HEK293 (cell line): ENCODE results near the gene ZNF536.

Source experiments
- ATF2 ChIP-seq: fragments of 450-650 bp; formaldehyde crosslinking; IDR thresholded peaks from 2 replicates; pipeline ENCODE4 v1.5.1; 2016; ENCODE audit warnings: missing biosample characterization, missing genetic modification characterization, low read depth
- BCL11A ChIP-seq: fragments of 450-650 bp; formaldehyde crosslinking; IDR thresholded peaks from 2 replicates; pipeline ENCODE4 v1.5.1; 2016; ENCODE audit warnings: low read depth, missing biosample characterization, missing genetic modification characterization
- GLI2 ChIP-seq: fragments of 450-650 bp; formaldehyde crosslinking; IDR thresholded peaks from 2 replicates; pipeline ENCODE4; 2017; ENCODE audit warnings: missing biosample characterization, missing genetic modification characterization, low read depth, borderline replicate concordance
- MEIS1 ChIP-seq: sonication (generic); formaldehyde crosslinking; IDR thresholded peaks from 2 replicates; pipeline ENCODE4 v1.8.1; 2022; ENCODE audit warnings: missing genetic modification reagents, mild to moderate bottlenecking, borderline replicate concordance
- SETDB1 ChIP-seq: IDR thresholded peaks from one replicate; pipeline ENCODE4 v1.6.1; 2017; ENCODE audit warnings: mild to moderate bottlenecking, low read length, moderate library complexity, mixed read lengths; ENCODE audit not compliant: insufficient read length
- SP2 ChIP-seq: fragments of 450-650 bp; formaldehyde crosslinking; IDR thresholded peaks from 2 replicates; pipeline ENCODE4 v1.5.1; 2016; ENCODE audit warnings: missing biosample characterization, missing genetic modification characterization
- ZNF157 ChIP-seq: fragments of 450-650 bp; formaldehyde crosslinking; IDR thresholded peaks from 2 replicates; pipeline ENCODE4 v1.5.1; 2016; ENCODE audit warnings: missing biosample characterization, missing genetic modification characterization
- ZNF223 ChIP-seq: fragments of 450-650 bp; formaldehyde crosslinking; IDR thresholded peaks from 2 replicates; pipeline ENCODE4 v1.5.1; 2016; ENCODE audit warnings: missing biosample characterization, missing genetic modification characterization
- ZNF248 ChIP-seq: fragments of 450-650 bp; formaldehyde crosslinking; IDR thresholded peaks from 2 replicates; pipeline ENCODE4 v1.5.1; 2017; ENCODE audit warnings: missing biosample characterization, missing genetic modification characterization
- ZNF394 ChIP-seq: fragments of 450-650 bp; formaldehyde crosslinking; IDR thresholded peaks from 2 replicates; pipeline ENCODE4 v1.5.1; 2016; ENCODE audit warnings: missing biosample characterization, missing genetic modification characterization, mild to moderate bottlenecking, moderate library complexity, borderline replicate concordance
- ZNF398 ChIP-seq: fragments of 450-650 bp; formaldehyde crosslinking; IDR thresholded peaks from 2 replicates; pipeline ENCODE4 v1.5.1; 2017; ENCODE audit warnings: missing biosample characterization, missing genetic modification characterization
- ZNF510 ChIP-seq: fragments of 450-650 bp; formaldehyde crosslinking; IDR thresholded peaks from 2 replicates; pipeline ENCODE4 v1.5.1; 2018; ENCODE audit warnings: mild to moderate bottlenecking, missing genetic modification characterization, missing biosample characterization; ENCODE audit not compliant: insufficient replicate concordance
- ZNF560 ChIP-seq: fragments of 450-650 bp; formaldehyde crosslinking; IDR thresholded peaks from 2 replicates; pipeline ENCODE4 v1.5.1; 2017; ENCODE audit warnings: missing biosample characterization, missing genetic modification characterization, borderline replicate concordance
- ZNF596 ChIP-seq: fragments of 450-650 bp; IDR thresholded peaks from 2 replicates; pipeline ENCODE4 v1.5.0; 2018; ENCODE audit warnings: missing biosample characterization, mild to moderate bottlenecking, missing genetic modification characterization, moderate library complexity
- ZNF645 ChIP-seq: fragments of 450-650 bp; formaldehyde crosslinking; IDR thresholded peaks from 2 replicates; pipeline ENCODE4; 2016; ENCODE audit warnings: missing biosample characterization, missing genetic modification characterization
- ZNF660 ChIP-seq: fragments of 450-650 bp; IDR thresholded peaks from 2 replicates; pipeline ENCODE4 v1.5.1; 2018; ENCODE audit warnings: missing biosample characterization, mild to moderate bottlenecking, missing genetic modification characterization
- ZNF747 ChIP-seq: fragments of 450-650 bp; formaldehyde crosslinking; IDR thresholded peaks from 2 replicates; pipeline ENCODE4 v1.5.1; 2016; ENCODE audit warnings: missing biosample characterization, missing genetic modification characterization
- ZNF768 ChIP-seq: fragments of 450-650 bp; formaldehyde crosslinking; IDR thresholded peaks from 2 replicates; pipeline ENCODE4 v1.5.1; 2018; ENCODE audit warnings: missing biosample characterization, mild to moderate bottlenecking, missing genetic modification characterization
- TF ChIP-seq, protein P1 (sequence below): fragments of 450-650 bp; formaldehyde crosslinking; IDR thresholded peaks from 2 replicates; pipeline ENCODE4 v1.5.1; 2016; ENCODE audit warnings: missing biosample characterization, missing genetic modification characterization, borderline replicate concordance
- TF ChIP-seq, protein P2 (sequence below): fragments of 450-650 bp; formaldehyde crosslinking; IDR thresholded peaks from 2 replicates; pipeline ENCODE4 v1.5.1; 2016; ENCODE audit warnings: missing biosample characterization, missing genetic modification characterization
- TF ChIP-seq, protein P3 (sequence below): fragments of 450-650 bp; formaldehyde crosslinking; IDR thresholded peaks from 2 replicates; pipeline ENCODE4 v1.5.1; 2016; ENCODE audit warnings: missing biosample characterization, missing genetic modification characterization
- TF ChIP-seq, protein P4 (sequence below): fragments of 450-650 bp; formaldehyde crosslinking; IDR thresholded peaks from 2 replicates; pipeline ENCODE4 v1.5.1; 2016; ENCODE audit warnings: missing biosample characterization, missing genetic modification characterization

ZNF536 gene

DNA sequence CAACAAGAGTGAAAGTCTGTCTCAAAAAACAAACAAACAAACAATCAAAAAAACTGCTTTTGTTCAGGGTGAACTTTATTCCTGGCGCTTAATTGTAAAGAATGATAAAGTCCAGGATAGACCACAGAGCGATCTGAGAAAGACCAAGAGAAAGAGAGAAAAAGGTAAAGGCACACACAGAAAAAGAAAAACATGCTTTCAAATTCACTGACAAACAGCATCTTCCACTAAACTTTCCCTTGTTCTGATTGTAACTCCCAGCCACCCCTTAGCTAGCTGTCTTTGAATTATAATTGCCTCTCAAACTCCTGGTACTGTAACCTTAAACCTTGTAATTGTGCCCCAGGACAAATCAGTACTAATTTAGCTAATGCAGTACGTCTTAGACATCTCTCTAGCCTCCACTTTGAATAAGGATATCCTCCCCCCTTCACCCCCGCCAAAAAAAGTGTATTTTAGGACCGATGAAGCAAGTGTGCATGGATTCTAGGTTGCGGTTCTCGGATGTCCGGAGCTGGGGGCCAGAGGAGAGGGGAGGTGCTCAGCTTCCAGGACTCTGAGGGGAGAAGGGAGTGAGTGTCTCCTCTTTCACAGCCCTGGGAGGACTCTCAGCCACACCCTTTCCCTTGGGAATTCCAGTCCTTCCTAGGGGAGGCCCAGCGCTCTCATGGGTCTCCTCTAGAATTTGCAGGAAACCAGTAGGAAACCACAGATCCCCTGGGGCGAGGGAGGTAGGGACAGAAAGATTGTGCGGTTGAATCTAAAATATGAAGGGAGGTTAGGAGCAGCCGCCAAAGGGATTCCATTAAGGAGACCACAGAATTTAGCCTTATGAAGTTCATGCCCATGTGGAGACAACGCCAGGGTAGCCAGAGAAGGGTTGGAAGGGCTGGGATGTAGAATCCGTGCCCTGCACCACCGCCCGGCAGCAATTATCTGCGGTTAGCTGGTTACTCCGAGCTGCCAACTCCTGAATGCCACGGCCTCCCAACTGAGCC, 19.7 kb downstream of the ZNF536 start (continued):
- TF ChIP-seq, protein P1, sequence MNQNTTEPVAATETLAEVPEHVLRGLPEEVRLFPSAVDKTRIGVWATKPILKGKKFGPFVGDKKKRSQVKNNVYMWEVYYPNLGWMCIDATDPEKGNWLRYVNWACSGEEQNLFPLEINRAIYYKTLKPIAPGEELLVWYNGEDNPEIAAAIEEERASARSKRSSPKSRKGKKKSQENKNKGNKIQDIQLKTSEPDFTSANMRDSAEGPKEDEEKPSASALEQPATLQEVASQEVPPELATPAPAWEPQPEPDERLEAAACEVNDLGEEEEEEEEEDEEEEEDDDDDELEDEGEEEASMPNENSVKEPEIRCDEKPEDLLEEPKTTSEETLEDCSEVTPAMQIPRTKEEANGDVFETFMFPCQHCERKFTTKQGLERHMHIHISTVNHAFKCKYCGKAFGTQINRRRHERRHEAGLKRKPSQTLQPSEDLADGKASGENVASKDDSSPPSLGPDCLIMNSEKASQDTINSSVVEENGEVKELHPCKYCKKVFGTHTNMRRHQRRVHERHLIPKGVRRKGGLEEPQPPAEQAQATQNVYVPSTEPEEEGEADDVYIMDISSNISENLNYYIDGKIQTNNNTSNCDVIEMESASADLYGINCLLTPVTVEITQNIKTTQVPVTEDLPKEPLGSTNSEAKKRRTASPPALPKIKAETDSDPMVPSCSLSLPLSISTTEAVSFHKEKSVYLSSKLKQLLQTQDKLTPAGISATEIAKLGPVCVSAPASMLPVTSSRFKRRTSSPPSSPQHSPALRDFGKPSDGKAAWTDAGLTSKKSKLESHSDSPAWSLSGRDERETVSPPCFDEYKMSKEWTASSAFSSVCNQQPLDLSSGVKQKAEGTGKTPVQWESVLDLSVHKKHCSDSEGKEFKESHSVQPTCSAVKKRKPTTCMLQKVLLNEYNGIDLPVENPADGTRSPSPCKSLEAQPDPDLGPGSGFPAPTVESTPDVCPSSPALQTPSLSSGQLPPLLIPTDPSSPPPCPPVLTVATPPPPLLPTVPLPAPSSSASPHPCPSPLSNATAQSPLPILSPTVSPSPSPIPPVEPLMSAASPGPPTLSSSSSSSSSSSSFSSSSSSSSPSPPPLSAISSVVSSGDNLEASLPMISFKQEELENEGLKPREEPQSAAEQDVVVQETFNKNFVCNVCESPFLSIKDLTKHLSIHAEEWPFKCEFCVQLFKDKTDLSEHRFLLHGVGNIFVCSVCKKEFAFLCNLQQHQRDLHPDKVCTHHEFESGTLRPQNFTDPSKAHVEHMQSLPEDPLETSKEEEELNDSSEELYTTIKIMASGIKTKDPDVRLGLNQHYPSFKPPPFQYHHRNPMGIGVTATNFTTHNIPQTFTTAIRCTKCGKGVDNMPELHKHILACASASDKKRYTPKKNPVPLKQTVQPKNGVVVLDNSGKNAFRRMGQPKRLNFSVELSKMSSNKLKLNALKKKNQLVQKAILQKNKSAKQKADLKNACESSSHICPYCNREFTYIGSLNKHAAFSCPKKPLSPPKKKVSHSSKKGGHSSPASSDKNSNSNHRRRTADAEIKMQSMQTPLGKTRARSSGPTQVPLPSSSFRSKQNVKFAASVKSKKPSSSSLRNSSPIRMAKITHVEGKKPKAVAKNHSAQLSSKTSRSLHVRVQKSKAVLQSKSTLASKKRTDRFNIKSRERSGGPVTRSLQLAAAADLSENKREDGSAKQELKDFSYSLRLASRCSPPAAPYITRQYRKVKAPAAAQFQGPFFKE (tag by site-specific recombination): no peak
- TF ChIP-seq ZNF223 (tag by site-specific recombination): 0 out of 2 replicates have a peak, but pooled peaks have one; percentile 34
- no peak for TF ChIP-seq ZNF157
- TF ChIP-seq, protein P2, sequence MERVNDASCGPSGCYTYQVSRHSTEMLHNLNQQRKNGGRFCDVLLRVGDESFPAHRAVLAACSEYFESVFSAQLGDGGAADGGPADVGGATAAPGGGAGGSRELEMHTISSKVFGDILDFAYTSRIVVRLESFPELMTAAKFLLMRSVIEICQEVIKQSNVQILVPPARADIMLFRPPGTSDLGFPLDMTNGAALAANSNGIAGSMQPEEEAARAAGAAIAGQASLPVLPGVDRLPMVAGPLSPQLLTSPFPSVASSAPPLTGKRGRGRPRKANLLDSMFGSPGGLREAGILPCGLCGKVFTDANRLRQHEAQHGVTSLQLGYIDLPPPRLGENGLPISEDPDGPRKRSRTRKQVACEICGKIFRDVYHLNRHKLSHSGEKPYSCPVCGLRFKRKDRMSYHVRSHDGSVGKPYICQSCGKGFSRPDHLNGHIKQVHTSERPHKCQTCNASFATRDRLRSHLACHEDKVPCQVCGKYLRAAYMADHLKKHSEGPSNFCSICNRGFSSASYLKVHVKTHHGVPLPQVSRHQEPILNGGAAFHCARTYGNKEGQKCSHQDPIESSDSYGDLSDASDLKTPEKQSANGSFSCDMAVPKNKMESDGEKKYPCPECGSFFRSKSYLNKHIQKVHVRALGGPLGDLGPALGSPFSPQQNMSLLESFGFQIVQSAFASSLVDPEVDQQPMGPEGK (tag by site-specific recombination): peak; percentile 98
- no peak for TF ChIP-seq ZNF747 (tag by site-specific recombination)
- no peak for TF ChIP-seq ZNF560 (tag by site-specific recombination)
- TF ChIP-seq, protein P3, sequence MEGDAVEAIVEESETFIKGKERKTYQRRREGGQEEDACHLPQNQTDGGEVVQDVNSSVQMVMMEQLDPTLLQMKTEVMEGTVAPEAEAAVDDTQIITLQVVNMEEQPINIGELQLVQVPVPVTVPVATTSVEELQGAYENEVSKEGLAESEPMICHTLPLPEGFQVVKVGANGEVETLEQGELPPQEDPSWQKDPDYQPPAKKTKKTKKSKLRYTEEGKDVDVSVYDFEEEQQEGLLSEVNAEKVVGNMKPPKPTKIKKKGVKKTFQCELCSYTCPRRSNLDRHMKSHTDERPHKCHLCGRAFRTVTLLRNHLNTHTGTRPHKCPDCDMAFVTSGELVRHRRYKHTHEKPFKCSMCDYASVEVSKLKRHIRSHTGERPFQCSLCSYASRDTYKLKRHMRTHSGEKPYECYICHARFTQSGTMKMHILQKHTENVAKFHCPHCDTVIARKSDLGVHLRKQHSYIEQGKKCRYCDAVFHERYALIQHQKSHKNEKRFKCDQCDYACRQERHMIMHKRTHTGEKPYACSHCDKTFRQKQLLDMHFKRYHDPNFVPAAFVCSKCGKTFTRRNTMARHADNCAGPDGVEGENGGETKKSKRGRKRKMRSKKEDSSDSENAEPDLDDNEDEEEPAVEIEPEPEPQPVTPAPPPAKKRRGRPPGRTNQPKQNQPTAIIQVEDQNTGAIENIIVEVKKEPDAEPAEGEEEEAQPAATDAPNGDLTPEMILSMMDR (tag by site-specific recombination): no peak
- peak; percentile 0; the same call in 1 of the 2 replicates for TF ChIP-seq ZNF660 (tag by site-specific recombination)
- TF ChIP-seq, protein P4, sequence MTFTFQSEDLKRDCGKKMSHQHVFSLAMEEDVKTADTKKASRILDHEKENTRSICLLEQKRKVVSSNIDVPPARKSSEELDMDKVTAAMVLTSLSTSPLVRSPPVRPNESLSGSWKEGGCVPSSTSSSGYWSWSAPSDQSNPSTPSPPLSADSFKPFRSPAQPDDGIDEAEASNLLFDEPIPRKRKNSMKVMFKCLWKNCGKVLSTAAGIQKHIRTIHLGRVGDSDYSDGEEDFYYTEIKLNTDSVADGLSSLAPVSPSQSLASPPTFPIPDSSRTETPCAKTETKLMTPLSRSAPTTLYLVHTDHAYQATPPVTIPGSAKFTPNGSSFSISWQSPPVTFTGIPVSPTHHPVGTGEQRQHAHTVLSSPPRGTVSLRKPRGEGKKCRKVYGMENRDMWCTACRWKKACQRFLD (tag by site-specific recombination): no peak
- no peak for TF ChIP-seq ZNF768
- TF ChIP-seq BCL11A: peak; percentile 84; the same call in 1 of the 2 replicates
- no peak for TF ChIP-seq ATF2 (tag by site-specific recombination)
- TF ChIP-seq ZNF596 (tag by site-specific recombination): no peak
- no peak for TF ChIP-seq ZNF645 (tag by site-specific recombination)
- TF ChIP-seq SETDB1: no peak
- peak; percentile 36; the same call in 1 of the 2 replicates for TF ChIP-seq ZNF394 (tag by site-specific recombination)
- no peak for TF ChIP-seq ZNF248 (tag by site-specific recombination)
- TF ChIP-seq SP2 (tag by site-specific recombination): no peak
- TF ChIP-seq GLI2 (tag by site-specific recombination): no peak
- peak; percentile 82 for TF ChIP-seq ZNF398 (tag by site-specific recombination)
- TF ChIP-seq ZNF510 (tag by site-specific recombination): no peak
- no peak for TF ChIP-seq MEIS1 (CRISPR knock-in tag)
